Aorta (tissue), 5 donors: ENCODE data around the gene EGR2. TPM values are rescaled to one million over a fixed set of nuclear protein-coding genes. Genes with fewer than 3 reads are reported as not detected.
A peak's percentile ranks its signal among the peaks of the same experiment; 100 is the strongest.

Experiments
- ATAC-seq: fragments of 200-7000 bp; cut with Tn5 transposase; one replicate; pipeline ENCODE4 v1.9.1; 2022; ENCODE audit warnings: moderate library complexity; ENCODE audit not compliant: low FRiP score
- DNase-seq, 2 donors: peaks; one replicate each; pipeline ENCODE4 v3.0.0-alpha.2; 2020
- H3K27ac ChIP-seq, 2 donors: one replicate each; pipeline ENCODE4 v1.5.1; 2013; ENCODE audit warnings: low read length in 2 of 2, mild to moderate bottlenecking in 2 of 2, moderate library complexity in 2 of 2, control low read depth in 1 of 2, inconsistent platforms in 1 of 2, low read depth in 1 of 2
- H3K27me3 ChIP-seq, 2 donors: one replicate each; pipeline ENCODE4 v1.6.1; 2013; ENCODE audit warnings: control low read depth in 1 of 2, low read length in 1 of 2, mild to moderate bottlenecking in 1 of 2, moderate library complexity in 1 of 2; ENCODE audit not compliant: insufficient read depth in 2 of 2, control insufficient read depth in 1 of 2
- H3K36me3 ChIP-seq, 2 donors: one replicate each; pipeline ENCODE4 v1.6.1; 2013; ENCODE audit warnings: control low read depth in 1 of 2, low read length in 1 of 2, mild to moderate bottlenecking in 1 of 2; ENCODE audit not compliant: insufficient read depth in 2 of 2, control insufficient read depth in 1 of 2
- H3K4me1 ChIP-seq, 2 donors: one replicate each; pipeline ENCODE4 v1.6.1; 2013; ENCODE audit warnings: low read length in 2 of 2, control low read depth in 1 of 2, mild to moderate bottlenecking in 1 of 2, moderate library complexity in 1 of 2; ENCODE audit not compliant: insufficient read depth in 2 of 2, control insufficient read depth in 1 of 2
- H3K4me3 ChIP-seq, 2 donors: one replicate each; pipeline ENCODE4 v1.5.1; 2013; ENCODE audit warnings: low read length in 2 of 2, control low read depth in 1 of 2, mild to moderate bottlenecking in 1 of 2
- H3K9me3 ChIP-seq: one replicate; pipeline ENCODE4 v1.6.1; 2013; ENCODE audit warnings: mild to moderate bottlenecking, low read length; ENCODE audit not compliant: control insufficient read depth
- WGBS, 2 donors: extraction: QIAGEN DNeasy Blood & Tissue Kit; methylation state at CpG; one replicate each; pipeline ENCODE4 v1.1.7; 2013; 5-methylcytosine and 5-hydroxymethylcytosine counted together
- intact Hi-C, 2 donors: fragments of 100-400 bp; cut with DNase I; formaldehyde crosslinking; loops; one replicate each; pipeline versions ENCODE4 v1.14.2 to v1.15.0; 2022
- long read RNA-seq, 2 donors: library from polyadenylated mRNA; unstranded; transcript quantifications; one replicate each; pipeline ENCODE4 v2.0.0, GENCODE V29; 2020 to 2021
- polyA plus RNA-seq, 2 donors: library from polyadenylated mRNA; stranded (reverse); fragments of 200-250 nt; gene quantifications; one replicate each; pipeline ENCODE4 v1.2.3, GENCODE V29; 2013
- total RNA-seq, 2 donors: library from RNA; stranded (reverse); fragmentation: NEBNext Ultra II Directional; extraction: Animal tissue kit (Norgen Biotek cat#: 25700); gene quantifications; one replicate each; pipeline ENCODE4 v1.2.1, GENCODE V29; 2021
- donor health status: healthy with polysubstance abuse.
- donor health status: Bipolar disorder and iron deficiency.
- donor health status: DM: no; HTN: no; CAD: no.
- donor health status: DM: no; HTN: no; CAD: no.
- donor health status: DM: yes; HTN: yes; CAD: no.

The EGR2 gene
- total RNA-seq = 10 to 100 TPM; 11.4 to 23.0 TPM
- polyA plus RNA-seq = 1 to 10 TPM; 1.1 to 1.3 TPM
- long read RNA-seq, donor 1, partial matches to known transcripts = 0 of 28 reads
- long read RNA-seq, donor 1, other reads (novel, unspliced or antisense) = 26 of 28 reads
- long read RNA-seq, donor 2, partial matches to known transcripts = 0 of 12 reads
- long read RNA-seq, donor 2, other reads (novel, unspliced or antisense) = 9 of 12 reads

- no peaks in the 10 kb centered on the region for H3K4me1 ChIP-seq
- peak within 1 kb of the TSS; percentile 51 to 74 for H3K4me3 ChIP-seq
- H3K9me3 ChIP-seq = no peaks in the 10 kb centered on the region
- ATAC-seq (peak; percentile 92), DNase-seq (peak; percentile 96 to 97)
- no peaks in the 10 kb centered on the region for H3K27me3 ChIP-seq
- peak within 1 kb of the TSS; percentile 50 to 66 for H3K27ac ChIP-seq
- intact Hi-C loops = loop anchor here (5.0 to 10.0 kb wide), 6 partner anchors 318 to 908 kb away; partner anchors contain the start of gene NRBF2 (in 1 of the 2)
- WGBS, 2 donors = 0 to 1% methylated on average over 53 of the region's 53 CpGs
- H3K36me3 ChIP-seq = no peaks in the 10 kb centered on the region
These were observed at the start of gene EGR2 for GRCh38 chr10:62816331-62817120. Gene EGR2, minus strand, starts transcription at chr10:62816366. Its CDS starts 337 bp downstream, at chr10:62816029.

GRCh38 chr10:62862447-62862846 is 46.3 kb upstream of the EGR2 start:
- no peak overlapping the region for H3K4me3 ChIP-seq
- DNase-seq (no peak), ATAC-seq (no peak)
- H3K27ac ChIP-seq = no peak overlapping the region
- no peaks in the 10 kb centered on the region for H3K4me1 ChIP-seq
- H3K9me3 ChIP-seq = no peaks in the 10 kb centered on the region
- no peaks in the 10 kb centered on the region for H3K36me3 ChIP-seq
- no peaks in the 10 kb centered on the region for H3K27me3 ChIP-seq
- intact Hi-C loops = no loop called here
- WGBS, 2 donors = 96 to 97% methylated on average over 1 of the region's 1 CpG

GRCh38 chr10:62861507-62861906 is 45.3 kb upstream of the EGR2 start:
- intact Hi-C loops = no loop called here
- Histone ChIP-seq H3K36me3 (no peaks in the 10 kb centered on the region), H3K27me3 (no peaks in the 10 kb centered on the region), H3K4me1 (no peaks in the 10 kb centered on the region), H3K9me3 (no peaks in the 10 kb centered on the region), H3K27ac (no peak overlapping the region), H3K4me3 (no peak overlapping the region)
- DNase-seq = no peak
- ATAC-seq = no peak
- 56 to 65% methylated on average over 3 of the region's 3 CpGs for WGBS, 2 donors

- Histone ChIP-seq H3K4me1 (no peaks in the 10 kb centered on the region), H3K4me3 (no peak overlapping the region), H3K36me3 (no peaks in the 10 kb centered on the region), H3K27me3 (no peaks in the 10 kb centered on the region), H3K9me3 (no peaks in the 10 kb centered on the region), H3K27ac (no peak overlapping the region)
- intact Hi-C loops = no loop called here
- WGBS, 2 donors = 18 to 21% methylated on average over 4 of the region's 4 CpGs
- DNase-seq (no peak), ATAC-seq (no peak)
These were observed 44.8 kb upstream of the EGR2 start for GRCh38 chr10:62860946-62861345.

- no peaks in the 10 kb centered on the region for H3K4me1 ChIP-seq
These were observed 42.2 kb upstream of the EGR2 start for GRCh38 chr10:62858364-62858763.

GRCh38 chr10:62856021-62856420 is 39.9 kb upstream of the EGR2 start:
- no peak for DNase-seq
- Histone ChIP-seq H3K27me3 (no peaks in the 10 kb centered on the region), H3K27ac (no peak overlapping the region), H3K36me3 (no peaks in the 10 kb centered on the region), H3K9me3 (no peaks in the 10 kb centered on the region), H3K4me3 (no peak overlapping the region), H3K4me1 (no peaks in the 10 kb centered on the region)
- intact Hi-C loops = no loop called here
- 69 to 73% methylated on average over 4 of the region's 4 CpGs for WGBS, 2 donors
- ATAC-seq = no peak

More at GRCh38 chr10:62858364-62858763, 42.2 kb upstream of the EGR2 start:
- no peak overlapping the region for H3K27ac ChIP-seq
- no peak overlapping the region for H3K4me3 ChIP-seq
- no peaks in the 10 kb centered on the region for H3K36me3 ChIP-seq
- peak; percentile 81 for ATAC-seq
- H3K9me3 ChIP-seq = no peaks in the 10 kb centered on the region
- intact Hi-C loops = no loop called here
- H3K27me3 ChIP-seq = no peaks in the 10 kb centered on the region
- DNase-seq = peak; percentile 80 to 82
- WGBS, 2 donors = 14 to 31% methylated on average over 6 of the region's 6 CpGs

- H3K27me3 ChIP-seq = no peaks in the 10 kb centered on the region
- ATAC-seq = no peak
- H3K4me1 ChIP-seq = no peaks in the 10 kb centered on the region
- H3K27ac ChIP-seq = no peak overlapping the region
- H3K36me3 ChIP-seq = no peaks in the 10 kb centered on the region
- peaks cover 2% of the 10 kb centered on the region for H3K9me3 ChIP-seq
- intact Hi-C loops = no loop called here
- peak in 1 of 2 donors; percentile 42 for DNase-seq
- no peak overlapping the region for H3K4me3 ChIP-seq
- WGBS, 2 donors = 72 to 77% methylated on average over 5 of the region's 5 CpGs
These were observed 37.5 kb upstream of the EGR2 start for GRCh38 chr10:62853710-62854109.

GRCh38 chr10:62852961-62853702 is 37.0 kb upstream of the EGR2 start:
- Histone ChIP-seq H3K27me3 (no peaks in the 10 kb centered on the region), H3K27ac (no peak overlapping the region), H3K4me1 (no peaks in the 10 kb centered on the region), H3K36me3 (no peaks in the 10 kb centered on the region), H3K4me3 (no peak overlapping the region), H3K9me3 (peaks cover 2% of the 10 kb centered on the region)
- no peak for DNase-seq
- ATAC-seq = no peak
- WGBS, 2 donors = 78 to 83% methylated on average over 6 of the region's 6 CpGs
- intact Hi-C loops = no loop called here
